GM12801 (cell line): ENCODE results near the gene LPIN3.

ENCODE experiments used
- TF ChIP-seq, protein P1 (sequence below): IDR thresholded peaks from one replicate; pipeline ENCODE4 v1.5.1; 2011; ENCODE audit warnings: control low read depth; ENCODE audit not compliant: insufficient read length; ENCODE audit errors: extremely low read depth

The LPIN3 gene

DNA sequence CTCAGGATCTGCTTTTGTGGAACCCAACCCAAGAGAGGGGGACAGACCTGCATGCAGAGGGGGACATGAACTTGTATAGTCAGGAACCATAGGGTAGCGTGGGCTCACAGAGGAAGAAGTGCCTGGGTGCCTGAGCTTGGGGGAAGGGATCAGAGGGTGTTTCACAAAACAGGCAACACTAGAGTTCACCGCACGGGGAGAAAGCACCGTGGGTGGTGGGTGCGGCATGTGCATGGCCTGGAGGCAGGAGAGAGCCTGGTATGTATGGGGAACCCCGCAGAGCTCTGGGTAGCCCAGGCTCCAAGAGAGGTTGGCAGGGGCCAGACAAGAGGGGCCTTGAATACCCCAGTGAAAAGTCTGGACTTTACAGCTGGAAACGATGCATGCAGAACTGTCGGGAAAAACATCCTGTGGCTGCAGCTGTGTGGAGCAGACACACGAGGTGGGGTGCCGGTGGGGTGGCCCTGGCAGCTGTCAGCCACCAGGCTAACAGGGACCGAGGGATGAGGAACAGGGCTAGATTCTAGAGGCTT is 32.7 kb downstream of the LPIN3 start:
- TF ChIP-seq, protein P1, sequence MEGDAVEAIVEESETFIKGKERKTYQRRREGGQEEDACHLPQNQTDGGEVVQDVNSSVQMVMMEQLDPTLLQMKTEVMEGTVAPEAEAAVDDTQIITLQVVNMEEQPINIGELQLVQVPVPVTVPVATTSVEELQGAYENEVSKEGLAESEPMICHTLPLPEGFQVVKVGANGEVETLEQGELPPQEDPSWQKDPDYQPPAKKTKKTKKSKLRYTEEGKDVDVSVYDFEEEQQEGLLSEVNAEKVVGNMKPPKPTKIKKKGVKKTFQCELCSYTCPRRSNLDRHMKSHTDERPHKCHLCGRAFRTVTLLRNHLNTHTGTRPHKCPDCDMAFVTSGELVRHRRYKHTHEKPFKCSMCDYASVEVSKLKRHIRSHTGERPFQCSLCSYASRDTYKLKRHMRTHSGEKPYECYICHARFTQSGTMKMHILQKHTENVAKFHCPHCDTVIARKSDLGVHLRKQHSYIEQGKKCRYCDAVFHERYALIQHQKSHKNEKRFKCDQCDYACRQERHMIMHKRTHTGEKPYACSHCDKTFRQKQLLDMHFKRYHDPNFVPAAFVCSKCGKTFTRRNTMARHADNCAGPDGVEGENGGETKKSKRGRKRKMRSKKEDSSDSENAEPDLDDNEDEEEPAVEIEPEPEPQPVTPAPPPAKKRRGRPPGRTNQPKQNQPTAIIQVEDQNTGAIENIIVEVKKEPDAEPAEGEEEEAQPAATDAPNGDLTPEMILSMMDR = no peak

DNA sequence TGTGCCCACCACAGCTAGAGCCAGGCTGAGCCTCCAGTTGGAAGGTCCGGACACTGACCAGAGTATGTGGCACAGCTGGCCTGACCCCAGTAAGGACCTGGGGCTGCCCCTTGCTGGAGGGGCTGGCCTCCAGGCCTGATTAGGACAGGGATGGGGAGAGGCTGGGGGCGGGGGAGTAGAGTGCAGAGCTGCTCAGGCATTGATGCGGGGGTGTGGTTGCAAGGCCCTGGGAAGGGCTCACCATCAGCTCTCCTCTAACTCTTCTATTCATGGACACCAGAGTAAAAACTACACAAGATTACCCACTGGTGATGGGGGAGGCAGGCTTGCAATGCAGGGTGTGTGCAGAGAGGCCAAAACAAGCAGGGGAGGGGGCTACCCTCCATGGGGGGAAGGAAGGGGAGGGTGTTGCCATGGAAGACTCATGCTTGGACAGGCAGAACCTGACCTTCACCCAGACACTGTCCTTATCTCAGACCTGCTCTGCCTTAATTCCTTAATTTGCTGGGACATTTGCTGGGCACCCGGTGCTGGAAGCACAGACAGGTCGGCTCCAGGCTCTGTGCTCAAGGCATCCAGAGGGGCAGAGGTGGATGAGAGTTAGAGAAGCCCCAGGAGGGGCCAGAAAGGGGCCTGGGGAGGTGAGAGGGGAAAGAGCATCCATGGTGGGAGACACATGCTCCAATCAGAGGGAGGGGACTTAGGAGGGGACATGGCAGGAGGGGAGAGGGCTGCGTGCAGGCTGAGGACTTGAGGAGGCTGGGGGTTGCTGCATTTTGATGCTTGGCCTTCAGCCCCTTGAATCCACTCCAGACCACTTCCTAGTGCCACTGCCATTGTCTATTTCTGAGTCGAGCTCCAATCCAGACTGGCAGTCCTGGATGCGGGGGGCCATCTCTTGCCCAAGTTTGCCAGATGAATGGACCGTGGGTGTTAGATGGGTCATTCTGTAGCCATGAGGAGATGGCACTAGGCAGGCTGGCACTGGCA is 33.6 kb downstream of the LPIN3 start:
- TF ChIP-seq, protein P1 = no peak

DNA sequence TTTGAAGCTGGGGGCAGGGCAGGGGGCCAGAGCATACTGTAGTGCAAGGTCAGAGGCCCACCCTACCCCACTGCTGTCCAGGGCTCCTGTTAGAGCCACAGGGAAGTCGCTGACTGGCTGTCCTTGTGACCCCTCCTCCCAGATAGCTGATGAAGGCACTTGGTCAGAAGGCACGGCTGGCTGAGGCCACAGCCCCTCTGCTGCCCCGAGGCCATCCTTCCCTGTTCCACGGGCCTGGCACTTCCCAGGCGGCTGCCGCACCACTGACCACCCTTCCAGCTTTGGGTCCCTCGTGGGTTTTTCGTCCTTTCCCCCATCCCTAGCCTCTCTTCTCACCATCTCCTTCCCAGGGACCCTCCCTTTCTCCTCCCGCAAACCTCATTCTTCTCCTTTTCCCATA is 35.2 kb downstream of the LPIN3 start:
- TF ChIP-seq, protein P1 = no peak

DNA sequence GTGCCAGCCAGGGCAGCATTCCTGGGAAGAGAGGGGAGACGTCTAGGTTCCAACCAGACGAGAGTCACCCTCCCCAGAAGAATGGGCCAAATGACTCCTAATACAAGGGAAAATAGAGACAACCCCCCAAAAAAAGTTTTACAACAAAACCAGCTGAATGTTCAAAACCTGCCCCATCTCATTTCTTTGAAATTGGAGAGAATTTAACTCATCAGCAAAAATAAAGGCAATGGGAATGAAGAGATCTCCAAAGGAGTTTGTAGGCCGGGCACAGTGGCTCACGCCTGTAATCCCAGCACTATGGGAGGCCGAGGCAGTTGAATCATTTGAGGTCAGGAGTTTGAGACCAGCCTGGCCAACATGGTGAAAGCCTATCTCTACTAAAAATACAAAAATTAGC is 35.7 kb downstream of the LPIN3 start:
- TF ChIP-seq, protein P1 = no peak

- TF ChIP-seq, protein P1 = no peak
Measured at GRCh38 chr20:41377275-41377674, 36.7 kb downstream of the LPIN3 start.

GRCh38 chr20:41379551-41379950 is 38.9 kb downstream of the LPIN3 start:
- TF ChIP-seq, protein P1 = no peak

- TF ChIP-seq, protein P1 = no peak
Measured at GRCh38 chr20:41380551-41381193, 40.1 kb downstream of the LPIN3 start.
